OCI-LY7 (cell line): ENCODE measurements around the gene ZMIZ1.

Experiments used
- CTCF ChIP-seq: fragments of 200-600 bp; sonication (generic); conservative IDR thresholded peaks from 2 replicates; pipeline ENCODE4 v1.5.1; 2014; ENCODE audit warnings: mild to moderate bottlenecking, antibody characterized with exemption, low read length, moderate library complexity, mixed read lengths
- EZH2phosphoT487 ChIP-seq: fragments of 200-600 bp; sonication (generic); IDR thresholded peaks from 2 replicates; pipeline ENCODE4 v1.6.1; 2018; ENCODE audit warnings: low read depth, borderline replicate concordance, mild to moderate bottlenecking, mixed run types, antibody characterized with exemption, low read length, moderate library complexity, mixed read lengths

GRCh38 chr10:79270466-79271246, 201.9 kb downstream of the ZMIZ1 start:
- TF ChIP-seq CTCF = no peak
- no peak for TF ChIP-seq EZH2phosphoT487
